Measurements from ENCODE around the gene KRTAP5-3.

The KRTAP5-3 gene

DNA sequence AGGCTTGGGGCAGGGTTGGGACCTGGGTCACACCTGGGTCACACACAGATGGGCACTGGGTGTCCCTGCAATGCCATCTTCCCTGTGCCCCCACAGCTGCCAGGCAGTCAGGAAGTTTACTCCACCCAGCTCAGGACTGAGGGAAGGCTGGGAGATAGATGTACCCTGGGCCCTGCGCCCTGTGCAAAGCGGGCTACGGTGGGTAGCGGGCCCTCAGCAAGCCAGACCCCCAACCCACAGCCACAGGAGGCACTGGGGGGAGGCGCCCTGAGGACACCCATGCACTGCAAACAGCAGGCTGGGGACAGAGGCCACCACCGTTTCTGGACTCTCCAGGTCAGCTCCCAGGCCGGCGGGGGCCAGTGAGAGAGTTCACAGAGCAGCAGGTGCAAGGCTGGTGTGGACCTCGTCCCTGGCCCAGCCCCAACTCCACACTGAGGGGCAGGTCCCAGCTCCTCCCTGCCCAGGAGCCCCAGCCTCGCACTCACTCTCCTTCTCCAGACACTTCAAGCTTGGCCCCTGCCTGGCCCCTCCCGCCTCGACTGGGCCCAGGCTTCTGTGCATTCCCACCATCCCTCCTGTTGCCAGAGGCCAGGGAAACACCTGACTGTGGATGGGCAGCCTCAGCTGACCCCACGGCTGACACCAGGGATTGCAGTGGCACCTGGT lies 41.1 kb downstream of the KRTAP5-3 start:
- DNase-seq: no peak
- no peak for TF ChIP-seq CTCF (IDR thresholded peaks at IDR 0.05)

DNA sequence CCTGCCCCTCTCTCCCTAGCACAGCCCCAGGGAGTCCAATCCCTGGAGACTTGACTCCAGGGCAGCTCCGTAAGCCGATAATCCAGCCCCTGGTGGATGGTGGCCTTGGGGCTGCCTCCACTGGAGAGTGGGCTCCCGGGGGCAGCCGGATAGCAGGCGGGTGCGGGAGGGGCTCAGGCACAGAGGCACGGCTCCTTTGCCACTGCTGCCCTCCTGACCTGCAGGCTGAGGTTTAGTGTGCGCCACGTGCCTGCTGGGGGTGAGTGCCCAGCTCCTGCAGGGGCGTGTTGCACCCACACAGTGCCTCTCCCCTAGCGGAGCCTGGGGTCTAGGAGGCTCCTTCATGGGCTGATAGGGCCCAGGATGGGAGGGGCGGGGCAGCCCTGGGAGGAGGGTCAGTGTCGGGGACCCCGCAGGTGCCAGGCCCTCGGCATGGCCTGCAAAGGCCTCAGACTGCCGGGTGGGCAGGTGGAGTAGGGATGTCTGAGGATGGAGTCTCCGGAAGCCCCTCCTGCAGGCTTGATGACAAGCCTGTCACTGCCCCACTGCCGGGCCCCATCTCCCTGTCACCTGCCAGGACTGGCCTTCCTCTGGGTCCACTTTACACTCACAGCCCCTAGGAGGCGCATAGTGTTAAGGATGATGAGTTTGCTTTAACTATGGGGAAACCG lies 41.7 kb downstream of the KRTAP5-3 start:
- intact Hi-C loops (cut with DNase I; ENCODE audit: low total_unique reads): loop anchor here (10.0 kb wide), 1 partner anchor 188 kb away; the partner anchor contains the start of gene IFITM10
- Histone ChIP-seq H3K27me3 (no peaks in the 10 kb centered on the region), H3K27ac (no peak overlapping the region), H3K36me3 (peaks cover 9 to 37% (median 24%) of the 10 kb centered on the region in 3 donors), H3K9me3 (no peaks in the 10 kb centered on the region), H3K4me1 (peaks cover 0 to 63% (median 51%) of the 10 kb centered on the region in 4 donors), H3K4me3 (no peak overlapping the region)
- no peak for DNase-seq
- no peak for TF ChIP-seq CTCF (IDR thresholded peaks at IDR 0.05)

More for the DNA sequence above, 41.1 kb downstream of the KRTAP5-3 start:
- Histone ChIP-seq H3K27me3 (no peaks in the 10 kb centered on the region), H3K27ac (no peak overlapping the region), H3K4me1 (peaks cover 0 to 63% (median 51%) of the 10 kb centered on the region in 4 donors), H3K4me3 (no peak overlapping the region), H3K36me3 (peaks cover 9 to 30% (median 18%) of the 10 kb centered on the region in 3 donors), H3K9me3 (no peaks in the 10 kb centered on the region)
- intact Hi-C loops (cut with DNase I; ENCODE audit: low total_unique reads): loop anchor here (10.0 kb wide), 1 partner anchor 188 kb away; the partner anchor contains the start of gene IFITM10

DNA sequence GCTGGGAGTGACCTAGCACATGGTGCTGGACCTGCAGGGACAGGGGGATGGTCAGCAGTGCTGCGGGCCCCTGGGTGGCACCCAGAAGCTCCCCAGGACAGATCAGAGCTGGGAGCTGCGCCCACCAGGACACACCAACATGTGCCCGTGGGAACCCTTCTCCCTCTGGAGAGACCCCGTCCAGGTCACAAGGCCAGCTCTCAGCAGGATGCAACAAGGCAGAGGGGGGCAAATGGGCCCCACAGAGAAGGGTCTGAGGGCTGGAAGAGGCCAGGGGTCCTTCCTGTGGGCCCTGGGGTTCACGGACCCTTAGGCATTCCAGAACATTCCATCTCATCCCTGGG lies 42.4 kb downstream of the KRTAP5-3 start:
- no peak for TF ChIP-seq CTCF (IDR thresholded peaks at IDR 0.05)
- DNase-seq: no peak
- Histone ChIP-seq H3K4me1 (peaks cover 0 to 58% (median 46%) of the 10 kb centered on the region in 4 donors), H3K27me3 (no peaks in the 10 kb centered on the region), H3K36me3 (peaks cover 12 to 44% (median 31%) of the 10 kb centered on the region in 3 donors), H3K27ac (no peak overlapping the region), H3K4me3 (no peak overlapping the region), H3K9me3 (no peaks in the 10 kb centered on the region)
- intact Hi-C loops (cut with DNase I; ENCODE audit: low total_unique reads): loop anchor here (10.0 kb wide), 1 partner anchor 189 kb away; the partner anchor contains the start of gene IFITM10

GRCh38 chr11:1565173-1565903 lies 42.9 kb downstream of the KRTAP5-3 start:
- H3K4me1 ChIP-seq: peaks cover under 1 to 58% (median 44%) of the 10 kb centered on the region in 4 donors
- H3K9me3 ChIP-seq: no peaks in the 10 kb centered on the region
- intact Hi-C loops (cut with DNase I; ENCODE audit: low total_unique reads): loop anchor here (10.0 kb wide), 1 partner anchor 189 kb away; the partner anchor contains the start of gene IFITM10
- no peak for TF ChIP-seq CTCF (IDR thresholded peaks at IDR 0.05)
- no peak overlapping the region for H3K4me3 ChIP-seq
- H3K36me3 ChIP-seq: peaks cover 12 to 49% (median 36%) of the 10 kb centered on the region in 3 donors
- no peaks in the 10 kb centered on the region for H3K27me3 ChIP-seq
- H3K27ac ChIP-seq: peak overlapping the region; percentile 17 to 59
- no peak for DNase-seq

- Histone ChIP-seq H3K27ac (peak overlapping the region; percentile 17 to 59), H3K4me3 (no peak overlapping the region), H3K36me3 (peaks cover 12 to 52% (median 37%) of the 10 kb centered on the region in 3 donors), H3K4me1 (peaks cover 5 to 58% (median 44%) of the 10 kb centered on the region in 4 donors), H3K27me3 (no peaks in the 10 kb centered on the region), H3K9me3 (no peaks in the 10 kb centered on the region)
- no peak for TF ChIP-seq CTCF (IDR thresholded peaks at IDR 0.05)
- intact Hi-C loops (cut with DNase I; ENCODE audit: low total_unique reads): loop anchor here (10.0 kb wide), 1 partner anchor 190 kb away; the partner anchor contains the start of gene IFITM10
- peak; percentile 31 to 85 for DNase-seq
These were observed 43.6 kb downstream of the KRTAP5-3 start for GRCh38 chr11:1564535-1565172.
